HG03342 (cell line): ENCODE data around the gene GALNTL6.
A peak's percentile ranks its signal among the peaks of the same experiment; 100 is the strongest.

Source experiments
- ATAC-seq: cut with Tn5 transposase; IDR thresholded peaks from one replicate; pipeline ENCODE4 v1.9.1; 2021; ENCODE audit warnings: mild to moderate bottlenecking, moderate library complexity; ENCODE audit not compliant: unreplicated experiment

Gene GALNTL6

GRCh38 chr4:171876636-171877035, 63.4 kb downstream of the GALNTL6 start:
- no peak for ATAC-seq

GRCh38 chr4:171880136-171880535, 66.9 kb downstream of the GALNTL6 start:
- no peak for ATAC-seq

GRCh38 chr4:171889681-171890080, 76.5 kb downstream of the GALNTL6 start:
- ATAC-seq = no peak

- ATAC-seq = peak; percentile 84
These were observed 77.8 kb downstream of the GALNTL6 start for GRCh38 chr4:171891038-171891437.

- ATAC-seq = no peak
These were observed 83.2 kb downstream of the GALNTL6 start for GRCh38 chr4:171896426-171896825.

- ATAC-seq = no peak
These were observed 106.1 kb downstream of the GALNTL6 start for GRCh38 chr4:171919314-171919713.

GRCh38 chr4:171920901-171921300, 107.7 kb downstream of the GALNTL6 start:
- ATAC-seq = no peak

GRCh38 chr4:171924746-171925376, 111.7 kb downstream of the GALNTL6 start:
- no peak for ATAC-seq

GRCh38 chr4:171928336-171928735, 115.1 kb downstream of the GALNTL6 start:
- ATAC-seq = no peak

- no peak for ATAC-seq
These were observed 116.3 kb downstream of the GALNTL6 start for GRCh38 chr4:171929477-171929876.

- no peak for ATAC-seq
These were observed 116.7 kb downstream of the GALNTL6 start for GRCh38 chr4:171929907-171930306.

GRCh38 chr4:171932238-171932637, 119.0 kb downstream of the GALNTL6 start:
- ATAC-seq = no peak

- ATAC-seq = no peak
These were observed 127.5 kb downstream of the GALNTL6 start for GRCh38 chr4:171940656-171941055.

GRCh38 chr4:171947400-171947799, 134.2 kb downstream of the GALNTL6 start:
- no peak for ATAC-seq

GRCh38 chr4:171948038-171948437, 134.8 kb downstream of the GALNTL6 start:
- ATAC-seq = no peak

GRCh38 chr4:171954650-171955049, 141.4 kb downstream of the GALNTL6 start:
- no peak for ATAC-seq

- no peak for ATAC-seq
These were observed 143.5 kb downstream of the GALNTL6 start for GRCh38 chr4:171956678-171957077.

- no peak for ATAC-seq
These were observed 148.9 kb downstream of the GALNTL6 start for GRCh38 chr4:171962110-171962509.

GRCh38 chr4:171966356-171966755, 153.2 kb downstream of the GALNTL6 start:
- ATAC-seq = no peak

- no peak for ATAC-seq
These were observed 165.0 kb downstream of the GALNTL6 start for GRCh38 chr4:171978216-171978615.

- ATAC-seq = no peak
These were observed 166.3 kb downstream of the GALNTL6 start for GRCh38 chr4:171979461-171979860.

- ATAC-seq = no peak
These were observed 168.0 kb downstream of the GALNTL6 start for GRCh38 chr4:171981185-171981584.
